Stimulated activated naive B cell treated with anti-CD40 and anti-IgM and Interleukin-4, amounts not matched to agents 10 μg/mL and 1 μg/mL and 100 μg/mL, for 72 hours (primary cell): ENCODE measurements around the gene USP14.

Experiments
- ATAC-seq, 2 donors: fragments of 150-1000 bp; cut with Tn5 transposase; replicated peaks; 2 replicates each; pipeline ENCODE4 v1.10.0; 2021; ENCODE audit warnings: moderate library complexity in 1 of 2
- DNase-seq: peaks from one replicate; pipeline ENCODE4 v3.0.0; 2021
- H3K27ac Mint-ChIP-seq: one replicate; pipeline ENCODE4 v1.8.0; 2022; ENCODE audit warnings: mild to moderate bottlenecking, mixed read lengths
- H3K27me3 Mint-ChIP-seq, 2 donors: one replicate each; pipeline ENCODE4 v1.8.0; 2022; ENCODE audit warnings: mixed read lengths in 2 of 2
- H3K36me3 Mint-ChIP-seq, 2 donors: one replicate each; pipeline ENCODE4 v1.8.0; 2022; ENCODE audit warnings: mixed read lengths in 2 of 2, mild to moderate bottlenecking in 1 of 2
- H3K4me1 Mint-ChIP-seq, 2 donors: one replicate each; pipeline ENCODE4 v1.8.0; 2022; ENCODE audit warnings: mixed read lengths in 2 of 2, mild to moderate bottlenecking in 1 of 2
- H3K4me3 Mint-ChIP-seq, 2 donors: one replicate each; pipeline ENCODE4 v1.8.0; 2022; ENCODE audit warnings: mild to moderate bottlenecking in 2 of 2, mixed read lengths in 2 of 2, moderate library complexity in 1 of 2
- H3K9me3 Mint-ChIP-seq, 2 donors: one replicate each; pipeline ENCODE4 v1.8.0; 2022; ENCODE audit warnings: mixed read lengths in 2 of 2, mild to moderate bottlenecking in 1 of 2

Gene USP14

DNA sequence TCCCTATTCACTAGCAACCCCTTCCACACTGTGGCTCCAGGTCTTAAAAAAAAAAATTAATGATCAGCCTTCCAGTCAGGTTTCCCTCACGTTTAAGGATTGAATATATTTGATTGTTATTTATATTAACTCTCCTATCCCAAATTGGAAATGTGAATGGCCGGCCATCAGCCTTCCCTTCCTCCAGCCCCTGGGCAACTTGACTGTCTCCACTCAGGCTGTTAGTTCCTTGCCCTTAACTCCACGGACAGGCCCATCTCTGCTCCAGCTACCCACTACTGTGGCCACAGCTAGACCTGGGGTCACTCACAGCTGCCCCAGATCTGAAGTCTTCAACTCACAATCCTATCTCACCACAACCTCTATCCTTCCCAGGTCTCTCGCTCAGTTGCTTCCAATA, 69.5 kb downstream of the USP14 start:
- no peaks in the 10 kb centered on the region for H3K9me3 Mint-ChIP-seq
- DNase-seq: no peak
- H3K4me3 Mint-ChIP-seq: no peak overlapping the region
- no peak overlapping the region for H3K27ac Mint-ChIP-seq
- H3K27me3 Mint-ChIP-seq: no peaks in the 10 kb centered on the region
- H3K36me3 Mint-ChIP-seq: peaks cover 27 to 43% of the 10 kb centered on the region in 2 donors
- no peaks in the 10 kb centered on the region for H3K4me1 Mint-ChIP-seq
- no peak for ATAC-seq

DNA sequence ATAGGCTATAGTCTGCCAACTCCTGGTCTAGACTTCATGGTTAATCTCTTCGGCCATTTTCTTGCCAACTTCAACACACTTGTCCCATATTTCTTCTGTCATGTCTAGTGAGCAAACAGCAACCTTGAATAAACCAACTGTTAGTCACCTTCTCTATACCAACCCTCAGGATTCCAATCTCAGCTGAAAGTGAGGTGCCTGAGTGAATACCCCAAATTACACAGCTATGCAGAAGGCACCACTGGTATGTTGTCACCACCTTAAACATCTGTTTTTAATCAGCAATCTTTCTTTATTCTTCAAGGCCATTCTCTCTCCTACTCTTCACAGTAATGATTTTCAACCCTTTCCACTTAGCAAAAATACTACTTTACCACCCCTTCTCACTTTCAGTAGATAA, 70.2 kb downstream of the USP14 start:
- ATAC-seq: no peak

DNA sequence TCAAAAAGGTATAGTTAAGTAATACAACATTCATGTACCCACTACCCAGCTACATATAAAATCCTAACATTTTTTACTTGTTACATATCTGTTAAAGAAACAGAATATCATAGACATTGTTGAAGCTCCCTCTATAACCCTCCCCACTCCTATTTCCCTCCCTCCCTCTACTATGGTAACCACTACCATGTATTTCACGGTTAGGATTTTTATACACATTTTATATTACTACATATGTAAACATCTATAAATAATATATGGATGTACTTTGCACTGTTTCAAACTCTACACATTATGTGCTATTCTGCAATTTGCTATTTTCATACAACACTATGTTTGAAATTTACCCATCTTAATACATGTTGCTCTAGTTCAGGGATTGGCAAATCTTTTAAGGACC, 73.2 kb downstream of the USP14 start:
- no peak for DNase-seq
- Mint-ChIP-seq H3K36me3 (peaks cover 23 to 26% of the 10 kb centered on the region in 2 donors), H3K4me3 (no peak overlapping the region), H3K27me3 (no peaks in the 10 kb centered on the region), H3K9me3 (no peaks in the 10 kb centered on the region), H3K27ac (no peak overlapping the region), H3K4me1 (no peaks in the 10 kb centered on the region)
- ATAC-seq: no peak

More for the DNA sequence above, 70.2 kb downstream of the USP14 start:
- peaks cover 27 to 38% of the 10 kb centered on the region in 2 donors for H3K36me3 Mint-ChIP-seq
- no peak overlapping the region for H3K4me3 Mint-ChIP-seq
- H3K27me3 Mint-ChIP-seq: no peaks in the 10 kb centered on the region
- no peak overlapping the region for H3K27ac Mint-ChIP-seq
- DNase-seq: no peak
- H3K4me1 Mint-ChIP-seq: no peaks in the 10 kb centered on the region
- H3K9me3 Mint-ChIP-seq: no peaks in the 10 kb centered on the region

GRCh38 chr18:240175-240574, 81.8 kb downstream of the USP14 start:
- no peak for ATAC-seq
- H3K4me1 Mint-ChIP-seq: peaks cover 0 to 3% of the 10 kb centered on the region in 2 donors
- no peak for DNase-seq
- H3K4me3 Mint-ChIP-seq: no peak overlapping the region
- no peaks in the 10 kb centered on the region for H3K9me3 Mint-ChIP-seq
- H3K27ac Mint-ChIP-seq: no peak overlapping the region
- no peaks in the 10 kb centered on the region for H3K27me3 Mint-ChIP-seq
- peaks cover 27 to 47% of the 10 kb centered on the region in 2 donors for H3K36me3 Mint-ChIP-seq

GRCh38 chr18:245282-245847, 87.0 kb downstream of the USP14 start:
- no peaks in the 10 kb centered on the region for H3K27me3 Mint-ChIP-seq
- ATAC-seq (no peak), DNase-seq (no peak)
- H3K4me1 Mint-ChIP-seq: peaks cover 0 to 4% of the 10 kb centered on the region in 2 donors
- H3K4me3 Mint-ChIP-seq: no peak overlapping the region
- H3K27ac Mint-ChIP-seq: no peak overlapping the region
- H3K36me3 Mint-ChIP-seq: peaks cover 42 to 66% of the 10 kb centered on the region in 2 donors
- H3K9me3 Mint-ChIP-seq: no peaks in the 10 kb centered on the region

GRCh38 chr18:248053-248452, 89.7 kb downstream of the USP14 start:
- Mint-ChIP-seq H3K4me3 (no peak overlapping the region), H3K27me3 (no peaks in the 10 kb centered on the region), H3K4me1 (peaks cover 0 to 2% of the 10 kb centered on the region in 2 donors), H3K36me3 (peaks cover 49 to 65% of the 10 kb centered on the region in 2 donors), H3K9me3 (no peaks in the 10 kb centered on the region), H3K27ac (no peak overlapping the region)
- ATAC-seq (no peak), DNase-seq (no peak)

- Mint-ChIP-seq H3K4me3 (no peak overlapping the region), H3K27ac (no peak overlapping the region), H3K27me3 (no peaks in the 10 kb centered on the region), H3K9me3 (no peaks in the 10 kb centered on the region), H3K4me1 (no peaks in the 10 kb centered on the region), H3K36me3 (peaks cover 38 to 54% of the 10 kb centered on the region in 2 donors)
- DNase-seq: no peak
- ATAC-seq: no peak
Observed at GRCh38 chr18:250685-251084, 92.3 kb downstream of the USP14 start.

GRCh38 chr18:251572-251971, 93.2 kb downstream of the USP14 start:
- DNase-seq (no peak), ATAC-seq (no peak)
- Mint-ChIP-seq H3K36me3 (peaks cover 43 to 55% of the 10 kb centered on the region in 2 donors), H3K4me3 (no peak overlapping the region), H3K27ac (no peak overlapping the region), H3K9me3 (no peaks in the 10 kb centered on the region), H3K27me3 (no peaks in the 10 kb centered on the region), H3K4me1 (no peaks in the 10 kb centered on the region)

GRCh38 chr18:253121-253520, 94.8 kb downstream of the USP14 start:
- Mint-ChIP-seq H3K4me3 (no peak overlapping the region), H3K36me3 (peaks cover 48 to 63% of the 10 kb centered on the region in 2 donors), H3K27ac (no peak overlapping the region), H3K4me1 (no peaks in the 10 kb centered on the region), H3K27me3 (no peaks in the 10 kb centered on the region), H3K9me3 (no peaks in the 10 kb centered on the region)
- DNase-seq (no peak), ATAC-seq (no peak)

GRCh38 chr18:255171-255570, 96.8 kb downstream of the USP14 start:
- Mint-ChIP-seq H3K4me3 (no peak overlapping the region), H3K4me1 (no peaks in the 10 kb centered on the region), H3K27me3 (no peaks in the 10 kb centered on the region), H3K9me3 (no peaks in the 10 kb centered on the region), H3K27ac (no peak overlapping the region), H3K36me3 (peaks cover 43 to 54% of the 10 kb centered on the region in 2 donors)
- ATAC-seq (no peak), DNase-seq (no peak)

DNA sequence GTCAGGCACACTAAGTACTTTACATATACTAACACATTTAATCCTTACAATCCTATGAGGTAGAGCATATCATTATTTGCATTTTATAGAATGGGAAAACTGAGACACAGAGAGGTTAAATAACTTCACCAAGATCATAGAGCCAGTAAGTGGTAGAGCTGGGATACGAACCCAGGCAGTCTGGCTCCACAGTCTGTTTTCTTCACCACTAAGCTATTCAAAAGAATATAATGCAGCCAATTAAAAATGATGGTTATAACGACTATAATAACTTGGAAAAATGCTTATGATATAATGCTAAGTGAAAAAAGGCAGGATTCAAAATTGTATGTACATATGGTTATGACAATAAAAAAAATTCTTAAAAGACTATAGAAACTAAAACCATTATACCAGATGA, 102.2 kb downstream of the USP14 start:
- no peaks in the 10 kb centered on the region for H3K27me3 Mint-ChIP-seq
- no peak for DNase-seq
- no peak overlapping the region for H3K4me3 Mint-ChIP-seq
- ATAC-seq: no peak
- peaks cover 29 to 42% of the 10 kb centered on the region in 2 donors for H3K36me3 Mint-ChIP-seq
- no peak overlapping the region for H3K27ac Mint-ChIP-seq
- peaks cover 0 to 7% of the 10 kb centered on the region in 2 donors for H3K4me1 Mint-ChIP-seq
- no peaks in the 10 kb centered on the region for H3K9me3 Mint-ChIP-seq

- ATAC-seq: no peak
- DNase-seq: no peak
- Mint-ChIP-seq H3K9me3 (no peaks in the 10 kb centered on the region), H3K4me3 (no peak overlapping the region), H3K4me1 (peaks cover 6 to 11% of the 10 kb centered on the region in 2 donors), H3K27me3 (no peaks in the 10 kb centered on the region), H3K36me3 (peaks cover 26 to 40% of the 10 kb centered on the region in 2 donors), H3K27ac (no peak overlapping the region)
Observed at GRCh38 chr18:261398-262073, 103.2 kb downstream of the USP14 start.
